ENCODE data around the gene CEP97. TPM values are rescaled to one million over a fixed set of nuclear protein-coding genes. Genes with fewer than 3 reads are reported as not detected.

The CEP97 gene
- total RNA-seq, 2 donors from 2014 or later: 5.5 to 7.1 TPM

- peak; percentile 84 for TF ChIP-seq CTCF (IDR thresholded peaks at IDR 0.05)
- H3K4me3 ChIP-seq: no peak overlapping the region
- H3K27me3 ChIP-seq: no peaks in the 10 kb centered on the region
- no peaks in the 10 kb centered on the region for H3K36me3 ChIP-seq
- no peaks in the 10 kb centered on the region for H3K9me3 ChIP-seq
- intact Hi-C loops (cut with DNase I): loop anchor here (2.0 kb wide), 1 partner anchor 734 kb away; no protein-coding TSS in a partner anchor
- H3K27ac ChIP-seq: no peak overlapping the region
- H3K4me1 ChIP-seq: no peaks in the 10 kb centered on the region
- no peak overlapping the region for H3K9ac ChIP-seq (ENCODE audit: low read depth in 2 of 2, low read length in 2 of 2)
- peak; percentile 71 for DNase-seq
Observed at GRCh38 chr3:101803173-101803782, 78.9 kb downstream of the CEP97 start.

- no peak for TF ChIP-seq CTCF (IDR thresholded peaks at IDR 0.05)
- H3K9ac ChIP-seq (ENCODE audit: low read depth in 2 of 2, low read length in 2 of 2): no peak overlapping the region
- no peak overlapping the region for H3K4me3 ChIP-seq
- intact Hi-C loops (cut with DNase I): loop anchor here (2.0 kb wide), 1 partner anchor 733 kb away; no protein-coding TSS in a partner anchor
- DNase-seq: no peak
- no peaks in the 10 kb centered on the region for H3K27me3 ChIP-seq
- H3K4me1 ChIP-seq: no peaks in the 10 kb centered on the region
- no peaks in the 10 kb centered on the region for H3K9me3 ChIP-seq
- H3K36me3 ChIP-seq: no peaks in the 10 kb centered on the region
- H3K27ac ChIP-seq: no peak overlapping the region
Observed at GRCh38 chr3:101803939-101804338, 79.5 kb downstream of the CEP97 start.

- no peak for DNase-seq
- H3K36me3 ChIP-seq: no peaks in the 10 kb centered on the region
- H3K9me3 ChIP-seq: no peaks in the 10 kb centered on the region
- H3K4me3 ChIP-seq: no peak overlapping the region
- intact Hi-C loops (cut with DNase I): no loop called here
- no peak for TF ChIP-seq CTCF (IDR thresholded peaks at IDR 0.05)
- no peak overlapping the region for H3K9ac ChIP-seq (ENCODE audit: low read depth in 2 of 2, low read length in 2 of 2)
- no peaks in the 10 kb centered on the region for H3K27me3 ChIP-seq
- H3K27ac ChIP-seq: no peak overlapping the region
- H3K4me1 ChIP-seq: no peaks in the 10 kb centered on the region
Observed at GRCh38 chr3:101806491-101806890, 82.1 kb downstream of the CEP97 start.

- Histone ChIP-seq H3K27ac (no peak overlapping the region), H3K4me3 (no peak overlapping the region), H3K9me3 (no peaks in the 10 kb centered on the region), H3K9ac (ENCODE audit: low read depth in 2 of 2, low read length in 2 of 2) (no peak overlapping the region), H3K36me3 (no peaks in the 10 kb centered on the region), H3K27me3 (no peaks in the 10 kb centered on the region), H3K4me1 (no peaks in the 10 kb centered on the region)
- DNase-seq: no peak
- no peak for TF ChIP-seq CTCF (IDR thresholded peaks at IDR 0.05)
- intact Hi-C loops (cut with DNase I): loop anchor here (2.0 kb wide), 1 partner anchor 417 kb away; no protein-coding TSS in a partner anchor
Observed at GRCh38 chr3:101807888-101808287, 83.5 kb downstream of the CEP97 start.

GRCh38 chr3:101809178-101810021 is 85.0 kb downstream of the CEP97 start:
- no peaks in the 10 kb centered on the region for H3K36me3 ChIP-seq
- peaks cover 4% of the 10 kb centered on the region for H3K4me1 ChIP-seq
- H3K27ac ChIP-seq: no peak overlapping the region
- peak; percentile 38 for DNase-seq
- H3K9ac ChIP-seq (ENCODE audit: low read depth in 2 of 2, low read length in 2 of 2): no peak overlapping the region
- no peaks in the 10 kb centered on the region for H3K9me3 ChIP-seq
- intact Hi-C loops (cut with DNase I): loop anchor here (2.0 kb wide), 1 partner anchor 415 kb away; no protein-coding TSS in a partner anchor
- no peaks in the 10 kb centered on the region for H3K27me3 ChIP-seq
- no peak overlapping the region for H3K4me3 ChIP-seq
- peak; percentile 69 for TF ChIP-seq CTCF (IDR thresholded peaks at IDR 0.05)
